WTC11 (cell line): ENCODE data around the gene PAK3. TPM values are rescaled to one million over a fixed set of nuclear protein-coding genes. Genes with fewer than 3 reads are reported as not detected.

ENCODE experiments used
- ATAC-seq: fragments of 200-7000 bp; cut with Tn5 transposase; 2 replicates; pipeline ENCODE4 v1.10.0; 2021; ENCODE audit warnings: mild to moderate bottlenecking, moderate library complexity
- CTCF ChIA-PET: fragments of 300-600 bp; sonication (Branson Sonifier 250); formaldehyde crosslinking; loops from one replicate; lab custom pipeline; 2021; ENCODE audit warnings: antibody characterized with exemption; lab: Charles Lee
- POLR2A ChIA-PET: fragments of 350-600 bp; sonication (Branson Sonifier 250); formaldehyde crosslinking; loops from one replicate; lab custom pipeline; 2021; ENCODE audit warnings: antibody characterized with exemption; lab: Charles Lee
- DNase-seq: peaks from one replicate; pipeline ENCODE4 v3.0.0; 2021; ENCODE audit warnings: low spot score
- H3K27ac Mint-ChIP-seq: 2 replicates; pipeline ENCODE4 v1.8.0; 2021; ENCODE audit warnings: mixed read lengths
- H3K27me3 Mint-ChIP-seq: 2 replicates; pipeline ENCODE4 v1.8.0; 2021; ENCODE audit warnings: low read depth, mild to moderate bottlenecking, moderate library complexity, mixed read lengths
- H3K36me3 Mint-ChIP-seq: 2 replicates; pipeline ENCODE4 v1.8.0; 2021; ENCODE audit warnings: mixed read lengths
- H3K4me1 Mint-ChIP-seq: 2 replicates; pipeline ENCODE4 v1.8.0; 2022; ENCODE audit warnings: mixed read lengths
- H3K4me3 Mint-ChIP-seq: 2 replicates; pipeline ENCODE4 v1.8.0; 2021; ENCODE audit warnings: mild to moderate bottlenecking, moderate library complexity, mixed read lengths
- H3K9me3 Mint-ChIP-seq: 2 replicates; pipeline ENCODE4 v1.8.0; 2021; ENCODE audit warnings: mixed read lengths
- ATF2 ChIP-seq: sonication (generic); formaldehyde crosslinking; IDR thresholded peaks from 2 replicates; pipeline ENCODE4 v1.8.1; 2022; ENCODE audit warnings: low read depth, missing genetic modification reagents, borderline replicate concordance
- ATF3 ChIP-seq: sonication (generic); formaldehyde crosslinking; conservative IDR thresholded peaks from 2 replicates; pipeline ENCODE4 v1.8.1; 2022; ENCODE audit warnings: mild to moderate bottlenecking, missing genetic modification reagents
- CDX4 ChIP-seq: fragments of 250-450 bp; sonication (Bioruptor Pico); IDR thresholded peaks from 2 replicates; pipeline ENCODE4 v1.9.0; 2021; ENCODE audit warnings: moderate library complexity, mild to moderate bottlenecking, inconsistent platforms, borderline replicate concordance
- CREM ChIP-seq: sonication (generic); formaldehyde crosslinking; IDR thresholded peaks from 2 replicates; pipeline ENCODE4 v1.8.1; 2022; ENCODE audit warnings: mild to moderate bottlenecking, missing genetic modification reagents, moderate library complexity
- FOXP1 ChIP-seq: sonication (generic); formaldehyde crosslinking; IDR thresholded peaks from 2 replicates; pipeline ENCODE4 v1.8.0; 2022; ENCODE audit warnings: missing genetic modification reagents, mild to moderate bottlenecking, moderate library complexity, borderline replicate concordance
- GRHL2 ChIP-seq: fragments of 250-450 bp; sonication (Bioruptor Pico); IDR thresholded peaks from 2 replicates; pipeline ENCODE4 v1.8.0; 2022; ENCODE audit warnings: mild to moderate bottlenecking, moderate library complexity; ENCODE audit not compliant: insufficient replicate concordance, severe bottlenecking
- HMGXB4 ChIP-seq: sonication (generic); formaldehyde crosslinking; IDR thresholded peaks from 2 replicates; pipeline ENCODE4 v1.8.1; 2023; ENCODE audit warnings: mild to moderate bottlenecking, moderate library complexity, missing genetic modification reagents
- RELA ChIP-seq: sonication (generic); formaldehyde crosslinking; IDR thresholded peaks from 2 replicates; pipeline ENCODE4 v1.8.1; 2022; ENCODE audit warnings: missing genetic modification reagents, mild to moderate bottlenecking, borderline replicate concordance
- SP1 ChIP-seq: sonication (generic); formaldehyde crosslinking; conservative IDR thresholded peaks from 2 replicates; pipeline ENCODE4 v1.8.1; 2022; ENCODE audit warnings: missing genetic modification reagents
- TEAD1 ChIP-seq: sonication (generic); formaldehyde crosslinking; IDR thresholded peaks from 2 replicates; pipeline ENCODE4 v1.8.0; 2022; ENCODE audit warnings: mild to moderate bottlenecking, missing genetic modification reagents
- ZBTB43 ChIP-seq: sonication (generic); formaldehyde crosslinking; IDR thresholded peaks from 2 replicates; pipeline ENCODE4 v1.8.1; 2023; ENCODE audit warnings: mild to moderate bottlenecking, missing genetic modification reagents
- ZNF138 ChIP-seq: sonication (generic); formaldehyde crosslinking; conservative IDR thresholded peaks from 2 replicates; pipeline ENCODE4 v1.8.1; 2022; ENCODE audit warnings: mild to moderate bottlenecking, moderate library complexity, missing genetic modification reagents
- ZNF263 ChIP-seq: sonication (generic); formaldehyde crosslinking; IDR thresholded peaks from 2 replicates; pipeline ENCODE4 v1.8.1; 2022; ENCODE audit warnings: low read depth, mild to moderate bottlenecking, moderate library complexity, missing genetic modification reagents
- ZNF416 ChIP-seq: fragments of 250-450 bp; sonication (Bioruptor Pico); IDR thresholded peaks from 2 replicates; pipeline ENCODE4 v1.9.0; 2021; ENCODE audit warnings: mild to moderate bottlenecking, inconsistent platforms
- ZNF423 ChIP-seq: fragments of 250-450 bp; sonication (Bioruptor Pico); IDR thresholded peaks from 2 replicates; pipeline ENCODE4 v2.1.2; 2022; ENCODE audit warnings: mild to moderate bottlenecking, moderate library complexity
- total RNA-seq: library from RNA; stranded (reverse); gene quantifications from 3 replicates; pipeline ENCODE4 v1.2.3, GENCODE V29; 2021
- TF ChIP-seq, protein P1 (sequence below): sonication (generic); formaldehyde crosslinking; IDR thresholded peaks from 2 replicates; pipeline ENCODE4 v1.8.0; 2023; ENCODE audit warnings: missing genetic modification reagents, mild to moderate bottlenecking, borderline replicate concordance
- TF ChIP-seq, protein P2 (sequence below): sonication (generic); formaldehyde crosslinking; IDR thresholded peaks from 2 replicates; pipeline ENCODE4 v1.8.0; 2022; ENCODE audit warnings: mild to moderate bottlenecking, missing genetic modification reagents
- TF ChIP-seq, protein P3 (sequence below): sonication (generic); formaldehyde crosslinking; IDR thresholded peaks from 2 replicates; pipeline ENCODE4 v1.8.0; 2023; ENCODE audit warnings: mild to moderate bottlenecking, missing genetic modification reagents

Gene PAK3
- total RNA-seq, 1 experiment from 2014 or later = 5.1 TPM

DNA sequence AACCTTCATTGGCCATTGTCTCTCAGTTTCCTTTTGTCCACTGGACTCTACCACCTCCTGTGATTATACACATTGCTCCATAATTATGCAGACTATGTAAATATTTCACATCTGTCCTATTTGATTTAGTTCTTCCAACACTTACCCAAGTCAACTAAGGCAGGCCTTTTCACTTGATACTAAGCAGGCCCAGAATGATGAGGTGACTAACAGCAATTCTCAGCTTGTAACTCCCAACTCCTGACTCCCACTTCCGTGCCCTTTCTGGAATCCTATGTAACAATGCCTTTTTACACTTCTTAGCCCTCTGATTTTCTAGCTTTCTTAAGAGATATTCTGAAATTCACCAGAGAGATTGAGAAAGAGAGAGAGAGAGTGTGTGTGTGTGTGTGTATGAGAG, 6.6 kb downstream of the PAK3 start (continued):
- TF ChIP-seq, protein P1, sequence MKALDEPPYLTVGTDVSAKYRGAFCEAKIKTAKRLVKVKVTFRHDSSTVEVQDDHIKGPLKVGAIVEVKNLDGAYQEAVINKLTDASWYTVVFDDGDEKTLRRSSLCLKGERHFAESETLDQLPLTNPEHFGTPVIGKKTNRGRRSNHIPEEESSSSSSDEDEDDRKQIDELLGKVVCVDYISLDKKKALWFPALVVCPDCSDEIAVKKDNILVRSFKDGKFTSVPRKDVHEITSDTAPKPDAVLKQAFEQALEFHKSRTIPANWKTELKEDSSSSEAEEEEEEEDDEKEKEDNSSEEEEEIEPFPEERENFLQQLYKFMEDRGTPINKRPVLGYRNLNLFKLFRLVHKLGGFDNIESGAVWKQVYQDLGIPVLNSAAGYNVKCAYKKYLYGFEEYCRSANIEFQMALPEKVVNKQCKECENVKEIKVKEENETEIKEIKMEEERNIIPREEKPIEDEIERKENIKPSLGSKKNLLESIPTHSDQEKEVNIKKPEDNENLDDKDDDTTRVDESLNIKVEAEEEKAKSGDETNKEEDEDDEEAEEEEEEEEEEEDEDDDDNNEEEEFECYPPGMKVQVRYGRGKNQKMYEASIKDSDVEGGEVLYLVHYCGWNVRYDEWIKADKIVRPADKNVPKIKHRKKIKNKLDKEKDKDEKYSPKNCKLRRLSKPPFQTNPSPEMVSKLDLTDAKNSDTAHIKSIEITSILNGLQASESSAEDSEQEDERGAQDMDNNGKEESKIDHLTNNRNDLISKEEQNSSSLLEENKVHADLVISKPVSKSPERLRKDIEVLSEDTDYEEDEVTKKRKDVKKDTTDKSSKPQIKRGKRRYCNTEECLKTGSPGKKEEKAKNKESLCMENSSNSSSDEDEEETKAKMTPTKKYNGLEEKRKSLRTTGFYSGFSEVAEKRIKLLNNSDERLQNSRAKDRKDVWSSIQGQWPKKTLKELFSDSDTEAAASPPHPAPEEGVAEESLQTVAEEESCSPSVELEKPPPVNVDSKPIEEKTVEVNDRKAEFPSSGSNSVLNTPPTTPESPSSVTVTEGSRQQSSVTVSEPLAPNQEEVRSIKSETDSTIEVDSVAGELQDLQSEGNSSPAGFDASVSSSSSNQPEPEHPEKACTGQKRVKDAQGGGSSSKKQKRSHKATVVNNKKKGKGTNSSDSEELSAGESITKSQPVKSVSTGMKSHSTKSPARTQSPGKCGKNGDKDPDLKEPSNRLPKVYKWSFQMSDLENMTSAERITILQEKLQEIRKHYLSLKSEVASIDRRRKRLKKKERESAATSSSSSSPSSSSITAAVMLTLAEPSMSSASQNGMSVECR = no peak

GRCh38 chrX:111103246-111103645, 7.3 kb downstream of the PAK3 start:
- no peaks in the 10 kb centered on the region for H3K9me3 Mint-ChIP-seq
- no peak for TF ChIP-seq ZNF416 (CRISPR knock-in tag)
- no peak for TF ChIP-seq GRHL2 (CRISPR knock-in tag)
- TF ChIP-seq RELA (CRISPR knock-in tag) = no peak
- no peak for TF ChIP-seq TEAD1 (CRISPR knock-in tag)
- no peak for TF ChIP-seq CREM (CRISPR knock-in tag)
- TF ChIP-seq, protein P2, sequence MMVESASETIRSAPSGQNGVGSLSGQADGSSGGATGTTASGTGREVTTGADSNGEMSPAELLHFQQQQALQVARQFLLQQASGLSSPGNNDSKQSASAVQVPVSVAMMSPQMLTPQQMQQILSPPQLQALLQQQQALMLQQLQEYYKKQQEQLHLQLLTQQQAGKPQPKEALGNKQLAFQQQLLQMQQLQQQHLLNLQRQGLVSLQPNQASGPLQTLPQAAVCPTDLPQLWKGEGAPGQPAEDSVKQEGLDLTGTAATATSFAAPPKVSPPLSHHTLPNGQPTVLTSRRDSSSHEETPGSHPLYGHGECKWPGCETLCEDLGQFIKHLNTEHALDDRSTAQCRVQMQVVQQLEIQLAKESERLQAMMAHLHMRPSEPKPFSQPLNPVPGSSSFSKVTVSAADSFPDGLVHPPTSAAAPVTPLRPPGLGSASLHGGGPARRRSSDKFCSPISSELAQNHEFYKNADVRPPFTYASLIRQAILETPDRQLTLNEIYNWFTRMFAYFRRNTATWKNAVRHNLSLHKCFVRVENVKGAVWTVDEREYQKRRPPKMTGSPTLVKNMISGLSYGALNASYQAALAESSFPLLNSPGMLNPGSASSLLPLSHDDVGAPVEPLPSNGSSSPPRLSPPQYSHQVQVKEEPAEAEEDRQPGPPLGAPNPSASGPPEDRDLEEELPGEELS (CRISPR knock-in tag) = no peak
- no peak for TF ChIP-seq HMGXB4 (CRISPR knock-in tag)
- no peak for TF ChIP-seq ZNF263
- no peak for TF ChIP-seq ZNF138 (CRISPR knock-in tag)
- TF ChIP-seq, protein P3, sequence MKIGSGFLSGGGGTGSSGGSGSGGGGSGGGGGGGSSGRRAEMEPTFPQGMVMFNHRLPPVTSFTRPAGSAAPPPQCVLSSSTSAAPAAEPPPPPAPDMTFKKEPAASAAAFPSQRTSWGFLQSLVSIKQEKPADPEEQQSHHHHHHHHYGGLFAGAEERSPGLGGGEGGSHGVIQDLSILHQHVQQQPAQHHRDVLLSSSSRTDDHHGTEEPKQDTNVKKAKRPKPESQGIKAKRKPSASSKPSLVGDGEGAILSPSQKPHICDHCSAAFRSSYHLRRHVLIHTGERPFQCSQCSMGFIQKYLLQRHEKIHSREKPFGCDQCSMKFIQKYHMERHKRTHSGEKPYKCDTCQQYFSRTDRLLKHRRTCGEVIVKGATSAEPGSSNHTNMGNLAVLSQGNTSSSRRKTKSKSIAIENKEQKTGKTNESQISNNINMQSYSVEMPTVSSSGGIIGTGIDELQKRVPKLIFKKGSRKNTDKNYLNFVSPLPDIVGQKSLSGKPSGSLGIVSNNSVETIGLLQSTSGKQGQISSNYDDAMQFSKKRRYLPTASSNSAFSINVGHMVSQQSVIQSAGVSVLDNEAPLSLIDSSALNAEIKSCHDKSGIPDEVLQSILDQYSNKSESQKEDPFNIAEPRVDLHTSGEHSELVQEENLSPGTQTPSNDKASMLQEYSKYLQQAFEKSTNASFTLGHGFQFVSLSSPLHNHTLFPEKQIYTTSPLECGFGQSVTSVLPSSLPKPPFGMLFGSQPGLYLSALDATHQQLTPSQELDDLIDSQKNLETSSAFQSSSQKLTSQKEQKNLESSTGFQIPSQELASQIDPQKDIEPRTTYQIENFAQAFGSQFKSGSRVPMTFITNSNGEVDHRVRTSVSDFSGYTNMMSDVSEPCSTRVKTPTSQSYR = no peak
- TF ChIP-seq ZBTB43 (CRISPR knock-in tag) = no peak
- no peak for TF ChIP-seq FOXP1 (CRISPR knock-in tag)
- no peak for TF ChIP-seq CDX4
- TF ChIP-seq ZNF423 (CRISPR knock-in tag) = no peak
- TF ChIP-seq ATF3 (CRISPR knock-in tag) = no peak
- TF ChIP-seq ATF2 (CRISPR knock-in tag) = no peak
- no peak for TF ChIP-seq SP1

More at GRCh38 chrX:111103246-111103645, 7.3 kb downstream of the PAK3 start:
- DNase-seq (no peak), ATAC-seq (no peak)
- Mint-ChIP-seq H3K27ac (no peak overlapping the region), H3K4me1 (peaks cover 7% of the 10 kb centered on the region), H3K4me3 (no peak overlapping the region), H3K36me3 (no peaks in the 10 kb centered on the region), H3K27me3 (no peaks in the 10 kb centered on the region)
- ChIA-PET POLR2A (no interaction called here), CTCF (interaction anchor here (1.8 kb wide), 1 partner anchor 250 kb away, joined by 5 read pairs; no protein-coding TSS in a partner anchor)
